GM18526 (cell line): ENCODE results near the gene KCTD4.

Source experiments
- POLR2A ChIP-seq: IDR thresholded peaks from 3 replicates; pipeline ENCODE4 v1.6.1; 2011; ENCODE audit not compliant: insufficient read length; ENCODE audit errors: extremely low read depth

Gene KCTD4

DNA sequence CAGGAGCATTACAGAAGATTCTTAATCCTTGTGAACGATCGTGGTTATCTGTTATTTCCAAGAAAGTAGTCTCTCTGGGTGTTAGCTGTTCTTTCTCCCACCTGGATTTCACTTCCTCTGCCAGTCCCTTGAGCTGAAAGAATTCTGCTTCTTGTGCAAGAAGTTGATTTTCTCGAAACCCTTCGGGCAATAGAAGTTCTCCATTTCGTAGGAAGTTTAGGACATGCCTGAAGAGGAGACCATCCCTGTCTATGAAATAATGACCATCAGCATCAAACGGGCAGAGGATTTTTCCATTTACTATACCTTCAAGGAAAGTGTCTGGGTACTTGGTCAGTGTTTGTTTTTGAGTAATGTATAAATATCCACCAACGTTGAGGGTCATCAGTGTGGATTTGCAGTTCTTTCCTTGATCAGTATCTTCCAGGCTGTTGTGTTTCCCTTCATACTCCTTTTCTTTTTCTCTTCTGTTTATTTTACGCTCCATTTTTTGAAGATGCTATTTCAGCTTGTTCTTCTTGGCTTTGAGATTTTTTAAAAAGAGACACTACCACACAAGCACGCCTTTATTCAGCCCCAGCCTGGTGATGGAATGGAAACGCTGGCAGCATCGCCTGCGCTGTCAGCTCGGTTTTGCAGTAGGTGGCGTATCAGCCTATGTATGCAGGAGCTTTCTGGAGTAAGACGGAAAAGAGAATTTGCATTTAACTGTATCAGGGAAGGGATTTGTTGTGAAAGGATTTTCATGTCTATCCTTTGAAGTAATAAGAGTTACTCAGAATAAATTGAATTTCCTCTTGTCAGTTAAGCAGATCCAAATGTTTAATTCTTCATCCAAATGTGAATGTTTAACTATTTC, 6.5 kb downstream of the KCTD4 start:
- TF ChIP-seq POLR2A: no peak

DNA sequence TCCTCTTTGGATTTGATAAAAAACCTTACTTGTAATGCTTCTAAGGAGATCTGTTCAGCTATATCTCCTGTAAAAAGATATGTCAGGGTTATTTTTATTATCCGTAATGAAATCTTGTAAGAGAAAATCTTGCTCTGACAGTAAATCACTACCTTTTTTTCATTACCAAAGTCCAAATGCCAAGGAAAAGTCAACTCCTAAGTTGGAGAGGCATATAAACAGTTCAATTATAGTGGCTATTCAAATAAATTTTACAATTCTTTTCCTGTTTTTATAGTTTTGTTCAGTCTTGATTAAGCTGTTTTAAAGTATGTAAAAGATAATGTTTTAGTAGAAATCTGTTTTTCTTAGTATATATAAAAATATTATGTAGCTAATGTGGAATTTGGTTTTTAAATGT, 9.0 kb downstream of the KCTD4 start:
- TF ChIP-seq POLR2A: no peak

DNA sequence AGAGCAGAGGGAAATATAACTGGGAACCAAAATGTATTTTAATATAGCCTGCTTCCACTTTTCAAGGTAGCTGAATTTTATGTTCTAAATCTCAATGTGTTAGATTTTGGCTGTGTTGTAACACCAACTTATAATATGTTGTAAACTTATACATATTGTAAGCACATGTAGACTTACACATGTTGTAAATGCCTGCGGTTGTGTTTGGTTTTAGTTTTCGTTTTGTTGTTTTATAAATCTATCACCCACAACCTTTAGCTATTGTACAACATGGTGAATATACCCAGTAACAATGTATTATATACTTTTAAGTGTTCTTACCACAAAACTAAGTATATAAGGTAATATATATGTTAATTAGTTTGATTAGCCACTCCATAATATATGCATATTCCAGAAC, 15.6 kb downstream of the KCTD4 start:
- TF ChIP-seq POLR2A: no peak

DNA sequence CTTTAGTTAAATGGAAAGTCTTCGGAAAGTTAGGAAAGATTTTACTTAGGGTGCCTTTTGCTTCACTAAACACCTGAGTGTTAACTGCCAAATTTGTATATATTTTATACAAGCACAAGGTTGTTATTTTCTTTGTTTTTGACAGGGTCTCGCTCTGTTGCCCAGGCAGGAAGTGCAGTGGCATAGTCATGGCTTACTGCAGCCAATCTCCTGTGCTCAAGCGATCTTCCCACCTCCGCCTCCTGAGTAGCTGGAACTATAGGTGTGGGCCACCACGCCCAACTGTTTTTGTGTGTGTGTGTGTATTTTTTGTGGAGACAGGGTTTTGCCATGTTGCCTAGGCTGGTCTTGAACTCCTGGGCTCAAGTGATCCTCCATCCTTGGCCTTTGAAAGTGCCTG, 16.2 kb downstream of the KCTD4 start:
- TF ChIP-seq POLR2A: no peak

DNA sequence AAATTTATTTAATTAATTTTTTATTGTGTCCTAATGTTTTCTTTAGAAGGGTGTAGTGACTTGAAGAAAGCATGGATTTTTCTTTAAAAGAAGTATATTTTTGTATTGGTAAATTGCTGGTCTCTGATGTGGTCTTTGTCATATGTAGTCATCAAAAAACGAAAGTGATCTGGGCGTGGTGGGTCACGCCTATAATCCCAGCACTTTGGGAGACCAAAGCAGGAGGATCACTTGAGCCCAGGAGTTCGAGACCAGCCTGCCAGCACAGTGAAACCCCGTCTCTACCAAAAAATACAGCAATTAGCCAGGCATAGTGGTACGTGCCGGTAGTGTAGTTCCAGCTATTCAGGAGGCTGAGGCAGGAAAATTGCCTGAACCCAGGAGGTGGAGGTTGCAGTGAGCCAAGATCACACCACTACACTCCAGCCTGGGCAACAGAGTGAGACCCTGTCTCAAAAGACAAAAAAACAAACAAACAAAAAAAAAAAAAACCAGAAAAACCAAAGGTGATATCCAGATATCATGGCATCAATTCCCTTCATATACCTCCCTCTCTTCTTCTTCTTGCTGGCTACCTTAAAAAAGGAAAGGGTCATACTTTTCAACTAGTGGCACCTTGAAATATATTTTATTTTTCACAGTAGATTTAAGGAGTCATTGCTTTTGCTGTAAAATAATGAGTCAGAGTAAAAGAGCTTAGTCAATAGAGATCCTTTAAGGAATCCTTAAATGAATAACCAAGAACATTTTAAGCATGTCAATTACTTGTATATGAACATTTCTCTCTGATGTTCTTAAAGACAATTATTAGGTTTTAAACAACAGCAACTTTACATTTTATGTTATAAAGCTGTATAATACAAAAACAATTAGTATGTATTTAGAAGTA, 19.9 kb downstream of the KCTD4 start:
- no peak for TF ChIP-seq POLR2A

DNA sequence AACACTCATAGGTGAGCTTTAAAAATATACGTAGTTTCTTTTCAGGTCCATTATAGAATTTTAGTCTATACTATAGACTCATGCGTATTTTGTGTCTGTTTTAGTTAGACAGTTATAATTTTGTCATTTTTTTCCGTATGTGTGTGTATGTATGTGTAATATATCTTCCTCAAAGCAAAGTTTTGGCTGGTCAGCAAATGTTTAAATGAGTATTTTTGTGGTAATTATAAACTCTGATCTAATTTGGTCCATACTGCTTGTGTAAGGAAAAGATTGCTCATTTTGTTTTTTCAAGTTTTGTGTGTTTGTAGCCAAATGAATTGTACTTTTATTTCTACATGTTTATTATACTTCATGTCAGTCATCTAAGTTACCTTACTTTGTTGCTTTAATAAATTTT, 20.5 kb downstream of the KCTD4 start:
- TF ChIP-seq POLR2A: no peak

DNA sequence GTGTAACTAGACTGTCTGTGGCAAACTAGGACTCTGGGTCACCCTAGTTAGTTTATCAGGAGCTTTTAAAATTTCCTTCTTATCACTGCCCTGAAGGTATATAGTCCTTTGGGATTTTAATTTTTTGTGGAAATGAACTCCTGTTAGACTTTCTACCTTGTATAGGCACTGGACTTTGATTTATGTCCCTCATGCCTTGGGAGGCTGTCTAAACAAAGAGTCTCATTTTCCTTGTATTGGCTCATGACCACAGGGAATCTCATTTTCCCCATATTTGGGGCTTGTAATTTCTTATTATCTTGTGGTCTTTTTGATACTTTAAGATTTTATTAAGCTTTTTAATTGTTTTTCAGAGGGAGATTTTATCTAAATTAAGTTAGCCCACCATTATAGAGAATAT, 21.4 kb downstream of the KCTD4 start:
- TF ChIP-seq POLR2A: no peak

DNA sequence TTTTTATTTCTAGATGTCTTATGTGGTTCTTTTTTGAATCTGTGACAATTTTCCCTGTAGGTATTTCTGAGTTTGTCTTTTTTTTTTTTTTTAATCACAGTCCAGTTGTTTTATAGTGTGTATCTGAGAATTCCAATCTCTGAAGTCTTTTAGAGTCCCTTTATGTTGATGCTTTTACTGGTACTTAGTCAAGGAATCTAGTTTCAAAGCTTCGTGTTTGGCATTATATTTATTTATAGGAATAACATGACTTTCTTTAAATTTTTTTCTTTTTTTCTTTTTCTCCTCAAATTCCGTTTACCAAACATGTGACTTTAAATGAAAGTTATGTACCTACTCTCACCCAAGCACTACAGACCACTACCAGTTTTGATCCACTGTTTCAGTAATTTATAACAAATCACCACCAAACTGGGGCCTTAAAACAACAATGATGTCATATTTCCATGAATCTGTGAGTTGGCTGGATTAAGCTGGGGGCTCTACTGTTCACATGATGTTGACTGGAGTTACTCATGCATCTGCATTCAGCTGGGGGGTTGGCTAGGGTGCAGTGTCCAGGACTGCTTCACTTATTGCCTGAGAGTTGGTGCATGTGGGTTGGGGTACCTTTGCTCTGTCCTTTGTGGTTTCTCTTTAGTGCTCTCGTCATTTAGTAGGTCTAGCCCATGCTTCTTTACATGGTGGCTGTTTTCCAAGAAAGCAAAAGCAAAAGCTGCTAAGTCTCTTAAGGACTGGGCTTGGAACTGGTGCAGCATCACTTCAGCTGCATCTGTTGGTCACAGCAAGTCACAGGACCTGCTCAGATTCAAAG, 22.3 kb downstream of the KCTD4 start:
- no peak for TF ChIP-seq POLR2A

DNA sequence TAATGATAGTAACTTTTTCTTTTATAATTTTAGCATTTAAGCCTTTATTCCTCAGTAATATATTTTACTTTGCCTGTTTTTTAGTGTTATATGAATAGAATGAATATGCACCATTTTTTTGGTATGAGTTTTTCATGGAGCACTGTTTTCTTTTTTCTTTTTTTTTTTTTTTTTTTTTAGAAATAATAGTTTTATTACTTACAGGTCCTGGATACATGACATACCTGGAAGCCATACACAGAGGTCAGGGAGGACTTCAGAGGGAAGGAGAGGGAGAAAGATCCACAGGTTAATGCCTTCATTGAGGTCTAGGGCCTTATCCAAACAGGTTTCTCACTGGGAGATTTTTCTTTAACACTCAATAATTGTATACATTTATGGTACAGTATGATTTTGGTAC, 26.4 kb downstream of the KCTD4 start:
- TF ChIP-seq POLR2A: no peak

DNA sequence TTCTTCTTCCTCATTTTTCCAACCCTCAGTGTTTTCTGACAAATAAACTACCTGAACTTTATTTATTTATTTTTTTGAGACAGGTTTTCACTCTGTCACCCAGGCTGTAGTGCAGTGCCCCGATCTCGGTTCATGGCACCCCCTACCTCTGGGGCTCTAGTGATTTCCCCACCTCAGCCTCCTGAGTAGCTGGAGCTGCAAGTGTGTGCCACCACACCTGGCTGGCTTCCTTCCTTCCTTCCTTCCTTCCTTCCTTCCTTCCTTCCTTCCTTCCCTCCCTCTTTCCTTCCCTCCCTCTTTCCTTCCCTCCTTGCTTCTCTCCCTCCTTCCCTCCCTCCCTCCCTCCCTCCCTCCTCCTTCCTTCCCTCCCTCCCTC, 32.3 kb downstream of the KCTD4 start:
- no peak for TF ChIP-seq POLR2A

DNA sequence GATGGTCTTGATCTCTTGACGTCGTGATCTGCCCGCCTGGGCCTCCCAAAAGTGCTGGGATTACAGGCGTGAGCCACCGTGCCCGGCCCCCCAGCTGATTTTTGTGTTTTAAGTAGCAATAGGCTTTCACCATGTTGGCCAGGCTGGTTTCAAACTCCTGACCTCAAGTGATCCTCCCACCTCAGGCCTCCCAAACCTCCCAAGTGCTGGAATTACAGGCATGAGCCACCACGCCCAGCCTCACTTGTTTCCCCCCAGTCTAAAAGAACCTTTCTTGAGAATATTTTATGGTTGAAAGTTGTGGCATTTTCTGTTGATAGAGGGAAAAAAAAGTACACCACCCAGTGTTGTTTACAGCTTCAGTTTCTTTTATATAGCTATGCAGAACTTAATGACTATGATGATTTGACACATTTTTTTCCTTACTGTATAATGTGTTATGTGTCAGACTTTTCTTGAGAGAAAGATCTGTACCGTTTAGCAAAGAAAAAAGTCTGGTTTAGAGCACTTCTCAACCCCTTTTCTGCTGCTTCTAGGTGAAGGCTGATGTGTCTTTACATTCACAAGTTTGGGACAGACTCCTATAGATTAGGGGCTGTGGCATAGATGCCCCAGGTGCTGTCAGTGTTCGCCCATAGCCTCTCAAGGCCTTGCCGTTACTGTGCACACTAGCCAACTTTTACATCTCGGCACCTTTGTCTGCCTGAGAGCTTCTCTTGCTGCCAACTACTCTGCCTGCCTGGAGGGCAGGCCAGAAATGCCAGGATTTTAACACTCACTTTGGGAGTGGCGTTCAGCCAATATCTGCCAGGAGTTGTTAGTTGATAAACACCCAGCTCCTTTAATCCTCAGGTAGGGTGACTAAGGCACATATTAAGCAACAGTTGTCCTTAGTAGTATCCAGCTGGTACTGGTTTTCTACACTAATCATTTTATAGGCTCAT, 33.0 kb downstream of the KCTD4 start:
- no peak for TF ChIP-seq POLR2A

DNA sequence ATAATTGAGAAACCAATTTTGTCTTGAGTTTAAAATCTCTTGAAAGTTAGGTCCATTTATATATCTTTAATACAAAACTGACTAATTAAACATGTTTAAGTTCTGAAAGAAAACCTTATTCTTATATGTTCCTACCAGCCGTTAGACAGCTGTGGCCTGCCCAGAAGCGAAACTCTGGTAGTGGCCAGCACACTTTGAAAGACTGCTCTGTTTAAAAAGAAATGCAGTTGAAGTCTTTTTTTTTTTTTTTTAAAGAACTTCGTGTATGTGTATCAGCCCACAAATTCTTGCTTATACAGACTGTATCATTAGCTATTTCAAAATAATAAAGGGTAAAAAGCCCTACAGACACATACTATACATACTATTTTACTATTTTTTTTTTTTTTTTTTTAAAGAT, 34.0 kb downstream of the KCTD4 start:
- TF ChIP-seq POLR2A: no peak

DNA sequence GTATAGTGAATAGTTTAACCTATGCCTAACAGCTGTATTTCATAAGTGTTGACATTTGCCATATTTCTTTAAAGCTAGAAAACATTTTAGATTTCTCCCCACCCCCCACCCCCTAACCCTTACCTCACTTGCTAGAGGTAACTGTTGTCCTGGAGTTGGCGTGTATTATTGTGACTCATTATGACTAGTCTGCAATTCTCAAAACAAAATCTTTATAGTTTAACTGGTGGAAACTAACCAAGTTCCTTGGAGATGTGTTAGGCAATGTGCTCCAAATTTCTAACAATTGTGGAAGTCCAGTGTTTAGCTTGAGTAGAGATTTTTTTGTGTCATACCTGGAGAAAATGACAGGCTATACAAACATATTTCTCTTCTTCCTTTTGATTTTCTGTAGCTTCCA, 38.0 kb downstream of the KCTD4 start:
- TF ChIP-seq POLR2A: no peak

DNA sequence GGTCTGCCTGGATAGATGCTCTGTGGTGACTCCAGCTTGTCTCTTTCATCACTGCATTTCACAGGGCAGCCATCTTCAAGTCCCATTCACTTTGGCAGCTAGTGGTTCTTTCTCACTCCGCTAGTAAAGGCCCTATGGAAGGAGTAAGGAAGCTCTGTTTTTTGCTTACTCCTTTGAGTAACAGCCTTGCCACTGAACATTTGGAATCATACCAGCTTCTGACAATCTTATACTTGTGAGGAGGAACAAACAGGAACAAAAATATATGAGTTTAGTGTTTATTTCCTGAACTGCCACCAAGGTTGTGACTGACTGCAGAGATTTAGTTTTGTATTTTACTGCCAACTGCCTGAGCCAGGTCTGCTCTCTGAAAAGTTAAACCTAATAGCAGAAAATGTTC, 38.7 kb downstream of the KCTD4 start:
- TF ChIP-seq POLR2A: no peak

DNA sequence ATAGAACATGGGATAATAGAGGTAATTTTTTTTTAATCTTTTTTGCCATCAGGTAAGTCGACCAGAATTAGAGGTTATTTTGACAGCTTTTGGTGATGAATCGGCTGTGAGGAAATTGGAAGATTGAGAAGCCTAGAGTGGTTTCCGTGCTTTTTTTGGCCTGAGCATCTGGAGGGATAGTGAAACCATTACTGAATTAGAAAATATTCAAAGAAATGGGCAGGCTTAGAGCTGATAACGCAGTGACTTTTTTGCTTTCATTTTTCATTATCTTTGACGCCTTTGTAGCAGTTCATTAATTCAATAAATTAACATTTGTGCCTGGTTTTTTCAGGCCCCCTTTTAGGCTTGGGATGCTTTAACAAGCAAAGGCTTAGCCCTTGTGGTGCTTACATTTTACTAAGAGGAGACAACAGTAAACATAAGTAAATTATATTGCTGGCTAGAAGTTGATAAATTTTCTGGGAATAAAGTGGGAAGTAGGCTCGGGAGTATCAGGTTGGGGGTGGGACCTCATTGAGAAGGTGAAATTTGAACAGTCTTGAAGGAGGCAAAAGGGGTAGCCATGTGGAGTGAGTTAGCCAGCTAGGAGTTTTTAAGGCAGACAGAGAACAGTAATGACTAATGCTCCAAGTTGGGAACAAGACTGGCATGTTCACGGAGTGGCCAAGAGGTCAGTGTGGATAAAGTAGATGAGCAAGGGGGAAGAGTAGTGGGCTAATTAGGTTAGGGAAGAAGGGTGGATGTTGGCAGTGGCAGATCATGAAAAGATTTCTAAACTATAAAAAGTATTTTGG, 44.1 kb downstream of the KCTD4 start:
- no peak for TF ChIP-seq POLR2A
